ENCODE results near the gene DRC7. TPM values are rescaled to one million over a fixed set of nuclear protein-coding genes. Genes with fewer than 3 reads are reported as not detected.
A peak's percentile ranks its signal among the peaks of the same experiment; 100 is the strongest.

The DRC7 gene
- total RNA-seq, 1 experiment from 2014 or later = 0.72 TPM

DNA sequence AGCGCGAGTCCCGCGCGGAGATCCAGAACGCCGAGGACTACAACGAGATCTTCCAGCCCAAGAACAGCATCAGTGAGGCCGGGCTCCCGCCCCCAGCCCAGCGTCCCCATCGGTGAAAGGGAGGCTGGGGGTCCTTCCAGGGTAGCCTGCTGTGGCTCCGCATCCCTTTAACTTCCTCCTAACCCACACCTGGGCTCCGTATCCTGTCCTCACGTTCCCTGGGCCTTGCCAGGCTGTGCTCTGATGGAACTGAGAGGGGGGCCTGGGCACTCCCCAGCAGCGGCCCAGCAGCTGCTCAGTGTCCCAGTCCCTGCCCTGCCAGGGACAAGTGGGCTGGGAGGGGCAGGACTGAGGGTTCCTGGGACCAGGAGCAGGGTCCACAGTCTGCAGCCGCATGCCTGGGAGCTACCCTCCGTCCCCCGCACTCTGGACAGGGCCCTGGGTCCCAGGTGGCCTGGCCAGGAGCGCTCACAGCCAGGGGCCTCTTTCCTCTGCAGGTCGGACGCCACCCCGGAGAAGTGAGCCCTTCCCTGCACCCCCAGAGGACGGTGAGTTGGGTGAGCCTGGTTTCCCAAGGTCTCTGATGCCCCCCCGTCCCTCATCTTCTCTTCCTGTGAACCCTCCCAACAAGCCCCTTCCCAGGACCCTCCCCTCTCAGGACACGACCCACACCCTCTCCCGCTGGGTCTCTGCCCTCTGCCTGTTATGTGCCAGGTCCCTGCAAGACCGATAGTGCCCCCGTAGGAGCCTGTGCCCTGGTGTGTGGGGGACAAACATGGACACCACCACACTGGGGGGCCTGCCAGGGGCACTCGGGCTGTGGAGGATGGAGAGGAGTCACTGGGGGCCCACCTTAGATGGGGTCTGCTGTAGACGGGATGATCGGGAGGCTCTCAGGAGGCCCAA lies 59.1 kb downstream of the DRC7 start:
- Histone ChIP-seq H4K8ac (replicated peaks; ENCODE audit: insufficient read length, low read depth, low read length) (no peak overlapping the region), H3K79me2 (ENCODE audit: insufficient read depth, low read length) (no peaks in the 10 kb centered on the region), H2BK5ac (ENCODE audit: insufficient read length, low read length) (no peak overlapping the region), H2AK5ac (ENCODE audit: insufficient read length, low read length) (no peak overlapping the region), H3K27ac (ENCODE audit: insufficient read length, low read depth, low read length) (no peak overlapping the region), H3K14ac (ENCODE audit: insufficient read depth, low read length) (no peak overlapping the region), H2BK15ac (ENCODE audit: low read depth, low read length) (no peak overlapping the region), H2BK120ac (ENCODE audit: low read depth, low read length, poor library complexity, severe bottlenecking) (no peak overlapping the region), H3K79me1 (ENCODE audit: insufficient read depth, low read depth, low read length, poor library complexity, severe bottlenecking) (no peaks in the 10 kb centered on the region), H4K91ac (ENCODE audit: insufficient read length, low read depth, low read length) (no peak overlapping the region), H3K18ac (ENCODE audit: insufficient read length, low read depth, low read length) (no peak overlapping the region), H3K4me2 (ENCODE audit: insufficient read depth, insufficient read length, low read length) (no peak overlapping the region), H3K23me2 (ENCODE audit: insufficient read length, low read depth, low read length, poor library complexity, severe bottlenecking) (no peaks in the 10 kb centered on the region), H3K9ac (ENCODE audit: extremely low read depth, insufficient read length, low read length) (no peak overlapping the region), H3K23ac (ENCODE audit: insufficient read length, low read depth, low read length) (no peak overlapping the region), H3K27me3 (ENCODE audit: insufficient read depth, low read length) (no peaks in the 10 kb centered on the region), H2AFZ (ENCODE audit: low read length) (no peak overlapping the region), H3K4ac (ENCODE audit: low read depth, low read length) (no peak overlapping the region), H4K20me1 (ENCODE audit: control insufficient read depth, insufficient read depth, insufficient read length) (no peaks in the 10 kb centered on the region), H2BK20ac (ENCODE audit: low read depth, low read length, poor library complexity, severe bottlenecking) (no peak overlapping the region), H3T11ph (ENCODE audit: low read length) (no peak overlapping the region), H3K9me3 (ENCODE audit: control insufficient read depth, low read depth, low read length) (no peaks in the 10 kb centered on the region), H3K4me1 (ENCODE audit: insufficient read depth, low read length) (no peaks in the 10 kb centered on the region), H2BK12ac (ENCODE audit: insufficient read length, low read depth, low read length) (no peak overlapping the region), H3K56ac (ENCODE audit: insufficient read length, low read depth, low read length) (no peak overlapping the region), H4K5ac (ENCODE audit: insufficient read length, low read depth, low read length) (no peak overlapping the region)
- DNase-seq = peak; percentile 17
- Mint-ChIP-seq H3K4me3 (no peak overlapping the region), H3K36me3 (ENCODE audit: insufficient read depth in 1 of 3, low read depth in 3 of 3) (peaks cover 0 to 29% (median 20%) of the 10 kb centered on the region in 3 experiments; a peak in 5 of 7 replicates), H3K27ac (peak overlapping the region in 2 of 3 experiments; percentile 48 to 63; a peak in 3 of 7 replicates), H3K27me3 (ENCODE audit: low read depth) (no peaks in the 10 kb centered on the region), H3K4me1 (no peaks in the 10 kb centered on the region), H3K9me3 (no peaks in the 10 kb centered on the region)
- TF ChIP-seq, protein P1, sequence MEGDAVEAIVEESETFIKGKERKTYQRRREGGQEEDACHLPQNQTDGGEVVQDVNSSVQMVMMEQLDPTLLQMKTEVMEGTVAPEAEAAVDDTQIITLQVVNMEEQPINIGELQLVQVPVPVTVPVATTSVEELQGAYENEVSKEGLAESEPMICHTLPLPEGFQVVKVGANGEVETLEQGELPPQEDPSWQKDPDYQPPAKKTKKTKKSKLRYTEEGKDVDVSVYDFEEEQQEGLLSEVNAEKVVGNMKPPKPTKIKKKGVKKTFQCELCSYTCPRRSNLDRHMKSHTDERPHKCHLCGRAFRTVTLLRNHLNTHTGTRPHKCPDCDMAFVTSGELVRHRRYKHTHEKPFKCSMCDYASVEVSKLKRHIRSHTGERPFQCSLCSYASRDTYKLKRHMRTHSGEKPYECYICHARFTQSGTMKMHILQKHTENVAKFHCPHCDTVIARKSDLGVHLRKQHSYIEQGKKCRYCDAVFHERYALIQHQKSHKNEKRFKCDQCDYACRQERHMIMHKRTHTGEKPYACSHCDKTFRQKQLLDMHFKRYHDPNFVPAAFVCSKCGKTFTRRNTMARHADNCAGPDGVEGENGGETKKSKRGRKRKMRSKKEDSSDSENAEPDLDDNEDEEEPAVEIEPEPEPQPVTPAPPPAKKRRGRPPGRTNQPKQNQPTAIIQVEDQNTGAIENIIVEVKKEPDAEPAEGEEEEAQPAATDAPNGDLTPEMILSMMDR (conservative IDR thresholded peaks at IDR 0.05) = no peak
- WGBS (ENCODE audit: extremely low coverage, insufficient read length, low lambda C conversion rate) = no CpG with 5 or more reads among the region's 32 CpGs
